SK-N-SH treated with all-trans-retinoic acid at 6 μM for 48 hours (cell line): ENCODE measurements around the gene CHST7.

Source experiments
- ARNTL ChIP-seq: fragments of 450-650 bp; formaldehyde crosslinking; IDR thresholded peaks from 2 replicates; pipeline ENCODE4 v1.5.0; 2020; ENCODE audit warnings: low read depth, mild to moderate bottlenecking, moderate library complexity, borderline replicate concordance
- BACH2 ChIP-seq: fragments of 250-450 bp; sonication (Bioruptor Pico); IDR thresholded peaks from 2 replicates; pipeline ENCODE4 v1.9.0; 2021; ENCODE audit warnings: mild to moderate bottlenecking, borderline replicate concordance
- CSDC2 ChIP-seq: fragments of 250-450 bp; sonication (Bioruptor Pico); IDR thresholded peaks from 2 replicates; pipeline ENCODE4 v1.5.0; 2020; ENCODE audit warnings: mild to moderate bottlenecking, moderate library complexity
- CSRNP3 ChIP-seq: fragments of 250-450 bp; sonication (Bioruptor Pico); IDR thresholded peaks from 2 replicates; pipeline ENCODE4 v1.5.1; 2021; ENCODE audit warnings: mild to moderate bottlenecking, moderate library complexity
- ISL1 ChIP-seq: fragments of 250-450 bp; sonication (Bioruptor Pico); IDR thresholded peaks from 2 replicates; pipeline ENCODE4 v2.1.2; 2022; ENCODE audit warnings: mild to moderate bottlenecking, moderate library complexity
- OSR1 ChIP-seq: fragments of 250-450 bp; sonication (Bioruptor Pico); IDR thresholded peaks from 2 replicates; pipeline ENCODE4 v1.8.0; 2022; ENCODE audit warnings: moderate library complexity, mild to moderate bottlenecking, inconsistent platforms
- PATZ1 ChIP-seq: fragments of 250-450 bp; sonication (Bioruptor Pico); IDR thresholded peaks from 2 replicates; pipeline ENCODE4 v1.8.0; 2020; ENCODE audit warnings: mild to moderate bottlenecking, moderate library complexity, borderline replicate concordance
- PPARA ChIP-seq: fragments of 250-450 bp; sonication (Bioruptor Pico); IDR thresholded peaks from 2 replicates; pipeline ENCODE4 v1.5.0; 2020; ENCODE audit warnings: mild to moderate bottlenecking, borderline replicate concordance
- SNAI2 ChIP-seq: fragments of 250-450 bp; sonication (Bioruptor Pico); IDR thresholded peaks from 2 replicates; pipeline ENCODE4 v1.5.0; 2020; ENCODE audit warnings: mild to moderate bottlenecking, moderate library complexity
- ZFP30 ChIP-seq: fragments of 450-650 bp; formaldehyde crosslinking; IDR thresholded peaks from 2 replicates; pipeline ENCODE4 v1.5.0; 2022; ENCODE audit warnings: mild to moderate bottlenecking, moderate library complexity
- ZNF565 ChIP-seq: fragments of 450-650 bp; formaldehyde crosslinking; conservative IDR thresholded peaks from 2 replicates; pipeline ENCODE4 v1.5.0; 2020; ENCODE audit warnings: low read depth, mild to moderate bottlenecking, moderate library complexity
- ZNF70 ChIP-seq: fragments of 450-650 bp; formaldehyde crosslinking; IDR thresholded peaks from 2 replicates; pipeline ENCODE4 v1.5.0; 2020; ENCODE audit warnings: mild to moderate bottlenecking, moderate library complexity
- ZNF8 ChIP-seq: fragments of 450-650 bp; formaldehyde crosslinking; IDR thresholded peaks from 2 replicates; pipeline ENCODE4 v1.5.0; 2020; ENCODE audit warnings: mild to moderate bottlenecking, moderate library complexity
- TF ChIP-seq, protein P1 (sequence below): fragments of 250-450 bp; sonication (Bioruptor Pico); IDR thresholded peaks from 2 replicates; pipeline ENCODE4 v1.8.0; 2021; ENCODE audit warnings: low read depth, mild to moderate bottlenecking, moderate library complexity, borderline replicate concordance

- no peak for TF ChIP-seq BACH2 (CRISPR knock-in tag)
- no peak for TF ChIP-seq ZNF70 (CRISPR knock-in tag)
- TF ChIP-seq PATZ1 = no peak
- TF ChIP-seq CSDC2 (CRISPR knock-in tag) = no peak
- no peak for TF ChIP-seq OSR1 (CRISPR knock-in tag)
- no peak for TF ChIP-seq PPARA (CRISPR knock-in tag)
- TF ChIP-seq ZNF8 (CRISPR knock-in tag) = no peak
- TF ChIP-seq, protein P1, sequence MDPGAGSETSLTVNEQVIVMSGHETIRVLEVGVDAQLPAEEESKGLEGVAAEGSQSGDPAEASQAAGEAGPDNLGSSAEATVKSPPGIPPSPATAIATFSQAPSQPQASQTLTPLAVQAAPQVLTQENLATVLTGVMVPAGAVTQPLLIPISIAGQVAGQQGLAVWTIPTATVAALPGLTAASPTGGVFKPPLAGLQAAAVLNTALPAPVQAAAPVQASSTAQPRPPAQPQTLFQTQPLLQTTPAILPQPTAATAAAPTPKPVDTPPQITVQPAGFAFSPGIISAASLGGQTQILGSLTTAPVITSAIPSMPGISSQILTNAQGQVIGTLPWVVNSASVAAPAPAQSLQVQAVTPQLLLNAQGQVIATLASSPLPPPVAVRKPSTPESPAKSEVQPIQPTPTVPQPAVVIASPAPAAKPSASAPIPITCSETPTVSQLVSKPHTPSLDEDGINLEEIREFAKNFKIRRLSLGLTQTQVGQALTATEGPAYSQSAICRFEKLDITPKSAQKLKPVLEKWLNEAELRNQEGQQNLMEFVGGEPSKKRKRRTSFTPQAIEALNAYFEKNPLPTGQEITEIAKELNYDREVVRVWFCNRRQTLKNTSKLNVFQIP = no peak
- no peak for TF ChIP-seq ARNTL (CRISPR knock-in tag)
- TF ChIP-seq SNAI2 (CRISPR knock-in tag) = no peak
- TF ChIP-seq ZNF565 (CRISPR knock-in tag) = no peak
- no peak for TF ChIP-seq CSRNP3 (CRISPR knock-in tag)
- no peak for TF ChIP-seq ZFP30 (CRISPR knock-in tag)
- no peak for TF ChIP-seq ISL1 (CRISPR knock-in tag)
Measured at GRCh38 chrX:46580613-46581012, 7.0 kb downstream of the CHST7 start.
